Colonic mucosa (tissue), 2 donors: Measurements from ENCODE around the gene MED16. TPM values are rescaled to one million over a fixed set of nuclear protein-coding genes. Genes with fewer than 3 reads are reported as not detected.

Experiments used
- total RNA-seq, 2 donors: library from RNA; stranded (reverse); fragmentation: NEBNext Ultra II Directional in 1 of 2; extraction: Animal tissue kit (Norgen Biotek cat#: 25700) in 1 of 2; gene quantifications; one replicate each; pipeline ENCODE4 v1.2.1, GENCODE V29; 2021
- donor health status: DM: no; HTN: no; CAD: no.
- donor health status: DM: no; HTN: no; CAD: no.

Gene MED16
- total RNA-seq, 2 donors from 2014 or later, result 73.3 to 83.2 TPM

Other genes starting within 250 kb of the MED16 start
- 10 to 100 TPM; 54.6 to 74.7 TPM for gene RNF126, start 230.0 kb downstream of the MED16 start, total RNA-seq
- gene FSTL3, start 216.8 kb downstream of the MED16 start, total RNA-seq, result 10 to 100 TPM in 1 of 2 donors, 1 to 10 TPM in 1; 4.5 to 10.1 TPM
- gene PRSS57, start 197.7 kb downstream of the MED16 start, total RNA-seq, result not detected
- 10 to 100 TPM in 1 of 2 donors, 1 to 10 TPM in 1; 3.9 to 13.5 TPM for gene PALM, start 184.3 kb downstream of the MED16 start, total RNA-seq
- gene MISP, start 142.1 kb downstream of the MED16 start, total RNA-seq, result 100 to 1,000 TPM; 285 to 320 TPM
- gene PTBP1, start 95.7 kb downstream of the MED16 start, total RNA-seq, result 100 to 1,000 TPM; 284 to 457 TPM
- gene PLPPR3, start 71.2 kb downstream of the MED16 start, total RNA-seq, result under 1 TPM in 1 of 2 donors, not detected in 1; 0.22 TPM
- gene AZU1, start 65.3 kb downstream of the MED16 start, total RNA-seq, result under 1 TPM in 1 of 2 donors, not detected in 1; 0.27 TPM
- gene PRTN3, start 52.2 kb downstream of the MED16 start, total RNA-seq, result not detected
- gene ELANE, start 40.9 kb downstream of the MED16 start, total RNA-seq, result not detected
- gene CFD, start 33.5 kb downstream of the MED16 start, total RNA-seq, result 10 to 100 TPM; 42.2 to 55.3 TPM
- gene RNU6-9, start 297 bp upstream of the MED16 start, total RNA-seq, result not detected
- 10 to 100 TPM; 54.5 to 55.6 TPM for gene R3HDM4, start 20.0 kb upstream of the MED16 start, total RNA-seq
- under 1 TPM in 1 of 2 donors, not detected in 1; 0.21 TPM for gene KISS1R, start 24.1 kb upstream of the MED16 start, total RNA-seq
- 10 to 100 TPM in 1 of 2 donors, 1 to 10 TPM in 1; 8.7 to 13.0 TPM for gene ARID3A, start 32.8 kb upstream of the MED16 start, total RNA-seq
- 10 to 100 TPM; 26.5 to 81.5 TPM for gene WDR18, start 91.2 kb upstream of the MED16 start, total RNA-seq
- not detected for gene GRIN3B, start 107.2 kb upstream of the MED16 start, total RNA-seq
- gene TMEM259, start 127.9 kb upstream of the MED16 start, total RNA-seq, result 100 to 1,000 TPM; 170 to 235 TPM
- gene RNU6-2, start 128.3 kb upstream of the MED16 start, total RNA-seq, result not detected
- 100 to 1,000 TPM; 108 to 132 TPM for gene CNN2, start 133.4 kb upstream of the MED16 start, total RNA-seq
- gene ABCA7, start 146.9 kb upstream of the MED16 start, total RNA-seq, result 10 to 100 TPM; 23.9 to 31.6 TPM
- gene ARHGAP45, start 174.0 kb upstream of the MED16 start, total RNA-seq, result 10 to 100 TPM; 27.4 to 37.9 TPM
- gene POLR2E, start 202.2 kb upstream of the MED16 start, total RNA-seq, result 100 to 1,000 TPM; 135 to 245 TPM
- gene GPX4, start 210.8 kb upstream of the MED16 start, total RNA-seq, result 100 to 1,000 TPM; 187 to 189 TPM